T-helper 17 cell (primary cell): ENCODE measurements around the gene FHIT. TPM values are rescaled to one million over a fixed set of nuclear protein-coding genes. Genes with fewer than 3 reads are reported as not detected.

ENCODE experiments used
- ATAC-seq: fragments of 150-1000 bp; cut with Tn5 transposase; 2 replicates; pipeline ENCODE4 v1.10.0; 2021; ENCODE audit warnings: mild to moderate bottlenecking, moderate library complexity
- DNase-seq, 3 donors: peaks; one replicate each; pipeline versions ENCODE4 v3.0.0 to v3.0.0-alpha.2; 2020 to 2021
- H3K9me3 ChIP-seq: one replicate; pipeline ENCODE4 v1.7.0; 2013; ENCODE audit warnings: low read length, mild to moderate bottlenecking; ENCODE audit not compliant: control insufficient read depth, poor library complexity, severe bottlenecking
- H3K27ac Mint-ChIP-seq: one replicate; pipeline ENCODE4 v1.8.0; 2022; ENCODE audit warnings: mild to moderate bottlenecking, moderate library complexity, mixed read lengths
- H3K27me3 Mint-ChIP-seq: one replicate; pipeline ENCODE4 v1.8.0; 2022; ENCODE audit warnings: mixed read lengths
- H3K36me3 Mint-ChIP-seq: one replicate; pipeline ENCODE4 v1.8.0; 2022; ENCODE audit warnings: low read depth, mixed read lengths
- H3K4me1 Mint-ChIP-seq: one replicate; pipeline ENCODE4 v1.8.0; 2022; ENCODE audit warnings: mild to moderate bottlenecking, mixed read lengths
- H3K4me3 Mint-ChIP-seq: one replicate; pipeline ENCODE4 v1.8.0; 2022; ENCODE audit warnings: mild to moderate bottlenecking, moderate library complexity, mixed read lengths
- total RNA-seq, 4 donors: library from RNA in 2 of 4; stranded (reverse) in 2 of 4; gene quantifications; one replicate each; pipeline ENCODE4 v1.2.3 and lab custom pipeline; 2022 to 2026

Gene FHIT
- total RNA-seq, 2 donors from 2014 or later, result 18.8 to 28.6 TPM

DNA sequence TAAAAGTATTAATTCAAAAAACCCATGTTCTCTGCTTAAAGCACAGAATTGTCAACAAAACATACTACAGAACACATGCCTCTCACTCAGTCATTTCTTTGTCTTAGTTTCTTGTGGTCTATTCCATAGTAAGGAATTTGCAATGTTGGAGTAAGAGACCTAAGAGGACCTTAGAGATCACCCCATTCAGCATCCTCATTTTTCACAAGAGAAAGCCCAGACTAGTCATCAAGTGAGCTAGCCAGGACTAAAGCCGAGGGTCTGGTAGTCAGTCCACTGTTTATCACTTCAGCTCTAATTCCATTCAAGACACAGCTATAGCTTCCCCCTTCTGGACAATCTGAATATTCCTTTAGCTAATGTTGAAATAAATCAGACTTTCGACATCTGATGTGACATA, 601.1 kb downstream of the FHIT start:
- no peak for DNase-seq
- ATAC-seq, result no peak
- no peaks in the 10 kb centered on the region for H3K9me3 ChIP-seq
- H3K27me3 Mint-ChIP-seq, result no peaks in the 10 kb centered on the region
- H3K36me3 Mint-ChIP-seq, result peaks cover 2% of the 10 kb centered on the region
- no peak overlapping the region for H3K4me3 Mint-ChIP-seq
- no peaks in the 10 kb centered on the region for H3K4me1 Mint-ChIP-seq
- no peak overlapping the region for H3K27ac Mint-ChIP-seq

DNA sequence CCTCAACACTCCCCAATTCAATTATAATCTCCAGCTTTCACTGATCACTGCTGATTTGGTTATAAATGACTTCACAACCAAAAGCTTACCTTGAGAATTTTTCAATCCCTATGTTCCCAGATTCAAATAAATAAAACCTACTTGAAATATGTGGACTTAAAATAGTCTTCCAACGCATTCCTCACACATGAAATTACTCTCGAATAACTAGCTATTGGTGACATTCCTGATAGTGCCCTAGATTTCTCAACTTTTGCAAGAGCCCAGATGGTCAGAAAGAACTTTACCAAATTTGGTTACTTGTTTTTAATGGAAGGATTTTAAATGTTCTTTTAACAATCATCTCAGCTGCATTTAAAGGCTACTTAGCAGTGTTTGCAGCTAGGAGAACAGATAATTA, 605.5 kb downstream of the FHIT start:
- H3K9me3 ChIP-seq, result no peaks in the 10 kb centered on the region
- ATAC-seq (no peak), DNase-seq (no peak)
- peaks cover 2% of the 10 kb centered on the region for H3K36me3 Mint-ChIP-seq
- H3K4me3 Mint-ChIP-seq, result no peak overlapping the region
- no peaks in the 10 kb centered on the region for H3K4me1 Mint-ChIP-seq
- H3K27ac Mint-ChIP-seq, result no peak overlapping the region
- H3K27me3 Mint-ChIP-seq, result no peaks in the 10 kb centered on the region

DNA sequence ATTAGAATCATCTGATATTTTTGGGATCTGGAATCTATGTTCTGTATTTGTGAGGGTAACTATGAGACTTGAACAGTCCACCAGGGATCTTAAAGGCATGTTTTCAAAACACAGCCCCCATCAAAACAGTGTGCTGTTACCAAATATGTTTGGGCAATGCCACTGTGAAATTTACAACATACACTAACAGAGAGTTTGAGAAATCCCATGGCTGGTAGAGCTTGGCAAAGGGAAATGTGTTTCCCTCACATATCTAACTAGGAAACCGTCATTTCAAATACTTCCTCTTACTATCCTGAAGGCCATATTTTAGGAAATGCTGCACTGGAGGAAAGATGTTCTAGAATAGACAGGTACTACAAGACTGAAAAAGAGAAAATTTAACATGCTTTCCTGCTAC, 607.4 kb downstream of the FHIT start:
- Mint-ChIP-seq H3K4me1 (no peaks in the 10 kb centered on the region), H3K4me3 (no peak overlapping the region), H3K36me3 (peaks cover 2% of the 10 kb centered on the region), H3K27me3 (no peaks in the 10 kb centered on the region), H3K27ac (no peak overlapping the region)
- ATAC-seq, result no peak
- DNase-seq, result no peak
- H3K9me3 ChIP-seq, result no peaks in the 10 kb centered on the region

DNA sequence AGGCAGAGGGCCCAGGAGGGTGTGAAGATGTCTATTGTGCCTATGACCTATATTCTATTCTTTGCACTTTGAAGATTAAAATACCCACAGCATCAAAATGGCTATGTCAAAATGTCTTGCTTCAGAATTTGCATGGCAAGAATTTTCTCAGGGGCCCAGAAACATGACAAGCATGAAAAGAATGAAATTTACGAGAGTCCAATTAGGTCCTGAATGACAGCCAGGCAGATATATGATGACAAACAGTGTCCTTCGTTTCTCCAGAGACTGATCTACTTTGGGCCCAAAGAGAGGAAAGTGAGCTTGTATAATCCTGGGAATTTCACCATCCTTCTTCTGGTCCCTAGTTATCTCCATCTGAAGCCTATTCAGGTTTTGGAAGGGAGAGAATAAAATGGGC, 609.9 kb downstream of the FHIT start:
- Mint-ChIP-seq H3K4me1 (no peaks in the 10 kb centered on the region), H3K27ac (no peak overlapping the region), H3K27me3 (no peaks in the 10 kb centered on the region), H3K4me3 (no peak overlapping the region), H3K36me3 (no peaks in the 10 kb centered on the region)
- DNase-seq (no peak), ATAC-seq (no peak)
- no peaks in the 10 kb centered on the region for H3K9me3 ChIP-seq

DNA sequence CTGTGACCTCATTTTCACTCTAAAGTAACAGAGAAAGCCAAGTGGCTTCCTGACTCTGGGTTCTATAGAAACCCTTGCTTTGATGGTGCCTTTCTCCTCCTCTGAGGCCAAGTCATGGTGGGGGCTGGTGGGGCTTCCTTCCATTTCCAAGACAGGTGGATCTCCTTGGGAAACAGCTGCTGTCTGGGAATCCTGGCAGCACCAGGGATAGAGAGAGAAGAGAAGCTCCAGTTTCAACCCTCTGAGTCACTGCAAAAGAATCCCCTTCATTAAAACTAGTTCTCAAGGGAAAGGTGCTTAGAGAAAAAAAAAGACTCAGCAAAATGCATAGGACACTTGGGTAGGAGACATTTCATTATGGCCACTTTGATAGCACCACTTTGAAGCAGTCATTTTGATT, 614.4 kb downstream of the FHIT start:
- Mint-ChIP-seq H3K27ac (no peak overlapping the region), H3K27me3 (peaks cover 10% of the 10 kb centered on the region), H3K4me3 (no peak overlapping the region), H3K4me1 (no peaks in the 10 kb centered on the region), H3K36me3 (no peaks in the 10 kb centered on the region)
- DNase-seq (no peak), ATAC-seq (no peak)
- no peaks in the 10 kb centered on the region for H3K9me3 ChIP-seq

DNA sequence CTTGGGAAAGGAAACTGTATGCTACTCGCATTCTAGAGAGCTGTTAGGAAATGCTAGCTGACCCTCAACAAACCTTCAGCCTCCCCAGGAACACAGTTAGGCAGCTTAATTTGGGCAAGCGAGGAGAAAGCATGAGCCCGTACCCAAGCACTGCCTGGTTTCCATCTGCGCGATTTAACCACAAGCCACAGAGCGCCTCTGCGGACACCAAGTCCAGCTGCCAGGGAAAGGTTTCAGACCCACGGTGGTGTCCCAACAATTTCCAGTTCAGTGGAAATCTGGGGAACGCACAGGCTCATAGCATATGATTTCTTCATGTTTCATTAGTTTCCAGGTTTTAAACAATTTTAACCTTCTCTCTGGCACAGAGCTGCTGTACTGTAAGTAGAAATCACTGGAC, 617.6 kb downstream of the FHIT start:
- peaks cover 18% of the 10 kb centered on the region for H3K27me3 Mint-ChIP-seq
- DNase-seq (no peak), ATAC-seq (no peak)
- no peak overlapping the region for H3K27ac Mint-ChIP-seq
- H3K4me3 Mint-ChIP-seq, result no peak overlapping the region
- no peaks in the 10 kb centered on the region for H3K9me3 ChIP-seq
- H3K36me3 Mint-ChIP-seq, result no peaks in the 10 kb centered on the region
- no peaks in the 10 kb centered on the region for H3K4me1 Mint-ChIP-seq

DNA sequence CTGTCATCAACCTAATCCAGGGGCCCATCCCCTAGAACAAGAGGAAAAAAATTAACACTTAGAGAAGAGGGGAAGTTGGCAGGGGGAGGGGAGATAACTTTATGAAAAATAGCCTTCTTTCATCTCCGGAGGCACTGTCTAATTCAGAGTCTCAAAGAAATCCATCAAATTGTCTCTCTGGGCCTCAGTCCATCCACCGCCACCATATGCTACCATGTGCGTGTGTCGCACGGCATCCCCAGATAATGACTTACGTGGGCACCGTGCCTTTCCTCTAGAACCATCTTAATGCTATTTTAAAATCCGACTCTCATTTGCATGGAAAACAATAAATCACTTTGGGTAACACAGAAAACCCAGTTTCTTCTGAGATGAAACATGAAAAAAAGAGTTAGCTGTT, 619.7 kb downstream of the FHIT start:
- no peaks in the 10 kb centered on the region for H3K4me1 Mint-ChIP-seq

DNA sequence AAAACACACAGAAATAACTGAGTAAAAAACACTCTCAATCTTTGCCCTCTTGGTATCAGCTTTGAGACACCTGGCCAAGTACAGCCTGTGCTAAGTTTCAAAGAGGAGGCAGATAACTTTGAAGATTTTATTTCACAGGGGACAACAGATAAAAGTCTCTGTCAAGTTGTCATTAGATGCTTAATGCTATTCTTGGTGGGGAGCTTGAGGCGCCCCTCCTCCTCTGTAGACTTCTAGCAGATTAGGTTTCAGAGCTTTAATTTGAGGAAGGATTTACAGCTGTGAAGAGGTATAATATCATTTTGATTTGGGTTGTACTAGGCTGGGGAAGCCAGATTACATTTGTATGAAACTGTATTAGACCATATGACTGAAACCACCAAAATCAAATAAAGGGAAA, 620.3 kb downstream of the FHIT start:
- ATAC-seq (no peak), DNase-seq (no peak)
- H3K27ac Mint-ChIP-seq, result no peak overlapping the region
- H3K27me3 Mint-ChIP-seq, result peaks cover 18% of the 10 kb centered on the region
- no peak overlapping the region for H3K4me3 Mint-ChIP-seq
- no peaks in the 10 kb centered on the region for H3K9me3 ChIP-seq
- no peaks in the 10 kb centered on the region for H3K4me1 Mint-ChIP-seq
- H3K36me3 Mint-ChIP-seq, result no peaks in the 10 kb centered on the region

More for the DNA sequence above, 619.7 kb downstream of the FHIT start:
- Mint-ChIP-seq H3K4me3 (no peak overlapping the region), H3K36me3 (no peaks in the 10 kb centered on the region), H3K27me3 (peaks cover 18% of the 10 kb centered on the region), H3K27ac (no peak overlapping the region)
- no peaks in the 10 kb centered on the region for H3K9me3 ChIP-seq
- DNase-seq (no peak), ATAC-seq (no peak)

DNA sequence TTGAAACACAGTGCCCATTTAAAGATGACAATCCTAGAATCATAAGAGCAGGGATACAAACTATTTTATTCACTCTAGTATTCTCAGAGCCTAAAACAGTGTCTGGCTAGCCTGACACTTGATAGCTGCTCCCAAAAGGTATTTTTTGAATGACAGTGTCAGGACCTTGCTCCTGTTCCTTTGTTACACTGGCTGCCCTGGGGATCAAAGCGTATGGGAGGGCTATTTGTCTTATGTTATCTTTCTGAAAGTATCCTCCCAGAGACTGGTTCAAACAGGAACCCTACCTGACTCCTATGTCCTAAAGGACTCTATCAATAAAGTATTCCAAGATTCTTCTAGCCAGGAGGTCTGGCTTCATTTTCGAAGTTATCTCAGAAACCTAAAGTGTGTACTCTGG, 621.4 kb downstream of the FHIT start:
- DNase-seq (no peak), ATAC-seq (no peak)
- H3K9me3 ChIP-seq, result no peaks in the 10 kb centered on the region
- H3K36me3 Mint-ChIP-seq, result no peaks in the 10 kb centered on the region
- H3K27me3 Mint-ChIP-seq, result peaks cover 18% of the 10 kb centered on the region
- no peak overlapping the region for H3K4me3 Mint-ChIP-seq
- no peak overlapping the region for H3K27ac Mint-ChIP-seq
- no peaks in the 10 kb centered on the region for H3K4me1 Mint-ChIP-seq

DNA sequence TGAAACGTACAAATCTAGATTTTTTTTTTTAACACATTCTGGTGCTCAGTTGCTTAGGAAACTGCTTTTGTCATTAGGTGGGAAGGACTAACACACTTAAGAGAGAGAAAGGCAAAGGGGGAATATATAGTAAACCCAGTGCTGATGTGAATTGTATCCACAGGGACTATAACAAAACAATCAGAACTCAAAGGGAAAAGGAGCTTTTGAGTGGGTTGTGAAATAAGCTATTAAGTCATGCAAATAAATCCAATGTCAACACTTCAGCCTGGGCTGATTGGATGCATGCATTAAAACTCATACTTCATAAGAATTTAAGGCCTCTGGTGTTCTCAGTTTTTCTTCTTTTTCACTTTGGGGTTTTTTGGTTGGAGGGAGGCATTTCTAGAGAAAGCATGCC, 628.9 kb downstream of the FHIT start:
- H3K36me3 Mint-ChIP-seq, result no peaks in the 10 kb centered on the region
- DNase-seq (no peak), ATAC-seq (no peak)
- H3K27ac Mint-ChIP-seq, result no peak overlapping the region
- no peak overlapping the region for H3K4me3 Mint-ChIP-seq
- no peaks in the 10 kb centered on the region for H3K27me3 Mint-ChIP-seq
- H3K4me1 Mint-ChIP-seq, result no peaks in the 10 kb centered on the region
- no peaks in the 10 kb centered on the region for H3K9me3 ChIP-seq

DNA sequence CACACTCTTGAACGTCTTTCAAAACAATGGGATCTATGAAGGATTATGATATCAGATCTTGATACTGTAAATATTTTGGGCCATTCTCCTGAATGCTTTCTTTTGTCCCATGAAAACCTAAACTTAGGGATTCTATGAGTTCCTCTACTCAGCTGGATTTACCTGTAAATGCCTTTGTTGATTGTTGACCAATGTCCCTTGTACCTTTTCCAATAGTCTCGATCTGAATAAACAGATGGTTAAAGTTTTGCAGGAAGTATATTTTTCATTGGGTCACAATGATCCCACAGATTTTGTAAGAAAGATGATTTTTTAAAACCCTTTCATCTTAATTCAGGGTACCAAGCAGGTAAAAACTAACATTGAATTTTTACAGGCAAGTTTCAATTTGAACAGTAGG, 634.1 kb downstream of the FHIT start:
- no peaks in the 10 kb centered on the region for H3K9me3 ChIP-seq
- Mint-ChIP-seq H3K27me3 (no peaks in the 10 kb centered on the region), H3K36me3 (no peaks in the 10 kb centered on the region), H3K4me3 (no peak overlapping the region), H3K4me1 (no peaks in the 10 kb centered on the region), H3K27ac (no peak overlapping the region)
- no peak for DNase-seq
- ATAC-seq, result no peak

DNA sequence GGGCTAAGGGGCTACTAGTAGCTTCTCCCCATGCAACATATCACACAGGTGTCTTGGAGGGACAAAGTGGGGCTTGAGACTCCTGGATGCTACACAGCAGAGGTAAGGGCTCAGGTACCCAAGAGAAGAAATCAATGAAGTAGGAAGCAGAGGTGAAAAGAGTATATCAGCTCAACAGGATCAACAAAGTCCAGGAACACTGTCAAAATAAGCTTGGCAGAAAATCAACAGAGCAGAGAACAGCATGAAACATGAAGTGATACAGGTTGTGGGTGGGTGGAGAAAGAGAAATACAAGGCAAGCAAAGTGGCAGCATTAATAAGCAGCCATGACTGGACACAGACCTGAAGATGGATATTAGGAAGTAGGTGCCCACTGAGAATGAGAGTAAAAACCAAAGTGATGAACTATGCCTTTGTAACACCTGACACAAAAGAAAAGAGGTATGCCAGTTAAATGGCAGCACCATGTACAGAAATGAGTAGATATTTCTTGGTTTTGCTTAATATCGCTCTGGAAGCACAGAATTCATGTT, 637.4 kb downstream of the FHIT start:
- H3K4me1 Mint-ChIP-seq, result no peaks in the 10 kb centered on the region
- H3K27ac Mint-ChIP-seq, result no peak overlapping the region

DNA sequence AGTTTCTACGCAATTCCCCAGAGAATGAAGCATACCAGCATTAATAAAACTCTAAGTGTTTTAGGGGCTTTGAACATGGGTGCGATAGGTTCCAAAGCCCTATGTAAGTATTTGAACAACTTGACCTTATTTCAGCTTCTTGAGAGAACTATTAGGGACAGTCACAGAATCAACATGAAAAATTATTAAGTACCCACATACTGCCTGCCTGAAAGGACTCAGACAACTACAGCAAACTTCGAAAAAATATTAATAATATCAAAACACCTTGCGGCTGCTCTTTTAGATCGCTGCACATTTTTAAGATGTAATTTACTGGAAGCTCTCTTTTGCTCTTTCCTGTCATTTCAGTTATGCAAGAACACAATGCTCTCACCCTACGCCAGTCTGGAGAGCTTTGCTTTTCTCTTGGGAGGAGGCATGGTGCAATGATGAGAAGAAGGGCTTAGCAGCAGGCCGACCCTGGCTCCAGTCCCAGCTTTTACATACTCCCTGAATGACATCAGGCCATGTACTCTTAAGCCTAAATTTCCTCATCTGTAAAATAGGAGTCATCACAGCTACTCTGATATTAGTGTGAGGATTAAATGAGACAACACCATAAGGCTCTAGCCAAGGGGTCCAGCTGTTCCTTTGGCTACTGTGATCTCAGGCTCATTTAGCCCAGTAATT, 640.7 kb downstream of the FHIT start:
- H3K27ac Mint-ChIP-seq, result no peak overlapping the region
- no peaks in the 10 kb centered on the region for H3K36me3 Mint-ChIP-seq
- H3K4me1 Mint-ChIP-seq, result no peaks in the 10 kb centered on the region
- ATAC-seq (no peak), DNase-seq (no peak)
- H3K4me3 Mint-ChIP-seq, result no peak overlapping the region
- H3K27me3 Mint-ChIP-seq, result no peaks in the 10 kb centered on the region
- H3K9me3 ChIP-seq, result no peaks in the 10 kb centered on the region

More for the DNA sequence above, 637.4 kb downstream of the FHIT start:
- Mint-ChIP-seq H3K27me3 (no peaks in the 10 kb centered on the region), H3K4me3 (no peak overlapping the region), H3K36me3 (no peaks in the 10 kb centered on the region)
- H3K9me3 ChIP-seq, result no peaks in the 10 kb centered on the region
- DNase-seq (no peak), ATAC-seq (no peak)

DNA sequence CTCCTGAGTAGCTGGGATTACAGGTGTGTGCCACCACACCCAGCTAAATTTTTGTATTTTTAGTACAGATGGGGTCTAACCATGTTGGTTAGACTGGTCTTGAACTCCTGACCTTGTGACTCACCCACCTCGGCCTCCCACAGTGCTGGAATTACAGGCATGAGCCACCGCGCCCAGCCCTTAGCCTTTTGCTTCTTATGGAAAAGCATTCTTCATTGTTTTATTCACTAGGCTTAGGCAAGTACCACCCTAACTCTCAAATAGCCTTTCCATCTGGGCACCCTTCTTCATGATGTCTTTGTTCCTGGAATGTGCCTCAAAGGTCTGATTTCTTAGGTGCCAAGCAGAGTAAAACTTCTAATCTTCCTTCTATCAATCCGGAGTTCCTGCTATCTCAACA, 641.8 kb downstream of the FHIT start:
- ATAC-seq, result no peak
- no peaks in the 10 kb centered on the region for H3K9me3 ChIP-seq
- H3K27me3 Mint-ChIP-seq, result no peaks in the 10 kb centered on the region
- DNase-seq, result no peak
- no peak overlapping the region for H3K27ac Mint-ChIP-seq
- H3K36me3 Mint-ChIP-seq, result no peaks in the 10 kb centered on the region
- H3K4me3 Mint-ChIP-seq, result no peak overlapping the region
- H3K4me1 Mint-ChIP-seq, result no peaks in the 10 kb centered on the region
